CD4-positive, alpha-beta T cell treated with Interferon gamma for 1 hour (primary cell): ENCODE measurements around the gene PLA2G4E.
A peak's percentile ranks its signal among the peaks of the same experiment; 100 is the strongest.

Experiments used
- DNase-seq: peaks from one replicate; pipeline ENCODE4 v3.0.0-alpha.2; 2020

PLA2G4E gene

GRCh38 chr15:41951571-41951970 is 69.3 kb downstream of the PLA2G4E start:
- no peak for DNase-seq

- DNase-seq: no peak
Measured at GRCh38 chr15:41950489-41950888, 70.4 kb downstream of the PLA2G4E start.

- DNase-seq: no peak
Measured at GRCh38 chr15:41950127-41950483, 70.7 kb downstream of the PLA2G4E start.

DNA sequence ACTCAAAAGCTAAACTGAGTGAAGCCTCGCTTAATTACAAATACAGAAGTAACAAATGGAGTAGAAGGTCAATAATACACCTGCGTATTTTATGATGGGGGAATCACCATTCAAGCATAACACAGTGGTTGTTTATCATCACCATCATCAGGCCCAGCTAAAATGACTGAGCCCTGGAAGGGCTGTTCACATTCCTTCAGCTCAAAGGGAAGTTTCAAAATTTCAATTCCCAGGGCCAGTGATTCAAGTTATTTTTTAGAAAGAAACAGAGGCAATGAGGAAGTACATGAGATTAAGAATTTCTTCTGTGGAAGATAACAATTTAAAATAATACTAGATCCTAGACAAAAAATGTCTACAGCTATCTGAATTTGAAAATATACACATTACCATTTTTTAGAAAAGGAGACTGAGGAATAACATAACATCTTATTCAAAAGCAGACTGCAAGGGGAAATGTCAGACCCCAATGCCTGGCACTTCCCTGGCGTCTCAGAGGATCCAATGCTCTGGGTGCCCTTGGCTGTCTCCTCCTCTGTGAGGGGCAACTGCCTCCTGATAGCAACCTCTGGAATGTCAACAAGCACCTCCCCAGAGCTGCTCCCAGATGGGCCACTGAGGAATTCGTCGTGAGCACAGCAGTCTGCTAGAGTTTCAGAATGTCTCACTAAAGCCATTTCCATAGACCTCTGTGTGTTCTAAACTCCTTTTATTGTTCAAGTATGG is 71.3 kb downstream of the PLA2G4E start:
- no peak for DNase-seq

DNA sequence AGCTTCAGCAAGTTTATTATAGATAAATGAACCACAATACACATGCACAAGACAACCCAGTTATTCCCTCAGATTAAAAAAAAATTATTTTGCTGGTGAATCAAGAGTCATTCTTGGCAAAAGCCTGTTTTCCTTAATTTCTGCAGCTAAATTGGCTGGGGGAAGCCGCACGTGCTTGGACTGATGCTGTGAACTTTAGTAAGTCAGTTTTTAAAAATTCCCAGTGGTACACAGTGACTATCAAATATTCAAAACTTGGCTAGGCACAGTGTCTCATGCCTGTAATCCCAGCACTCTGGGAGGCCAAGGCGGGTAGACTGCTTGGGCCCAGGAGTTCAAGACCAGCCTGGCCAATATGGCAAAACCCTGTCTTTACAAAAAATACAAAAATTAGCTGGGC is 72.4 kb downstream of the PLA2G4E start:
- DNase-seq: no peak

DNA sequence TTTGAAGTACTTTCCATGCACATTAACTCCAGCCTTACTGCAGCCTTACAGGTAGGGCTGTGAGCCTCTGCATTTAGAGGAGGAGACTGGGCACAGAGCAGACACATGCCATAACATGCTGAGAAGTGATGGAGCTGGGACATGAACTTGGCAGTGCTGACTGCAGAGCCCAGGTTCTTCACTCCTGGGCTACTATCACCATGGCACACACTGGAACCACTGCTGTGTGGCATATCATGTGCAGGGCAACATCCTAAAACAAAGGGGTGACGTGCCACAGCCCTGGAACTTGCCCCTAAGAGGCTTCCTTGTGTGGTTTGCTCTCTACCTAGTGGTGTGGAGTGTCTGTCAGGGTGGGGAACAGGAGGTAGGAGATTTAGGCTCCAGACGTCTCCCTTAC is 73.9 kb downstream of the PLA2G4E start:
- no peak for DNase-seq

DNA sequence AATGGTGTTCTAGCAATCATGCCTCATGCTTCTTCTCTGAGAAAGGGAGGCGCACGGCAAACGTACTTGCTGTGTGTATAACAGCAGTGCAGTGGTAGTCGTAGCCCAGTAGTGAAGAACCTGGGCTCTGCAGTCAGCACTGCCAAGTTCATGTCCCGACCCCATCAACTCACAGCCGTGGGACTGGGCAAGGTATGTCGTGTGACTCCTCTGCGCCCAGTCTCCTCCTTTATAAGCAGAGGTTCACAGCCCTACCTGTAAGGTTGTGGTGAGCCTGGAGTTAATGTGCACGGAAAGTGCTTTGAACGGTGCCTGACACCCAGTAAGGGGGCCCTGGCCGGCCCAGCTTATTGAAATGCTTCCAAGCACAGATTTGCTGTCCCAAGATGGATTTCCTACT is 75.1 kb downstream of the PLA2G4E start:
- no peak for DNase-seq

- no peak for DNase-seq
Measured at GRCh38 chr15:41945221-41945620, 75.6 kb downstream of the PLA2G4E start.

- DNase-seq: no peak
Measured at GRCh38 chr15:41944313-41944940, 76.4 kb downstream of the PLA2G4E start.

GRCh38 chr15:41943543-41944312 is 77.1 kb downstream of the PLA2G4E start:
- no peak for DNase-seq

GRCh38 chr15:41942886-41943285 is 78.0 kb downstream of the PLA2G4E start:
- no peak for DNase-seq

DNA sequence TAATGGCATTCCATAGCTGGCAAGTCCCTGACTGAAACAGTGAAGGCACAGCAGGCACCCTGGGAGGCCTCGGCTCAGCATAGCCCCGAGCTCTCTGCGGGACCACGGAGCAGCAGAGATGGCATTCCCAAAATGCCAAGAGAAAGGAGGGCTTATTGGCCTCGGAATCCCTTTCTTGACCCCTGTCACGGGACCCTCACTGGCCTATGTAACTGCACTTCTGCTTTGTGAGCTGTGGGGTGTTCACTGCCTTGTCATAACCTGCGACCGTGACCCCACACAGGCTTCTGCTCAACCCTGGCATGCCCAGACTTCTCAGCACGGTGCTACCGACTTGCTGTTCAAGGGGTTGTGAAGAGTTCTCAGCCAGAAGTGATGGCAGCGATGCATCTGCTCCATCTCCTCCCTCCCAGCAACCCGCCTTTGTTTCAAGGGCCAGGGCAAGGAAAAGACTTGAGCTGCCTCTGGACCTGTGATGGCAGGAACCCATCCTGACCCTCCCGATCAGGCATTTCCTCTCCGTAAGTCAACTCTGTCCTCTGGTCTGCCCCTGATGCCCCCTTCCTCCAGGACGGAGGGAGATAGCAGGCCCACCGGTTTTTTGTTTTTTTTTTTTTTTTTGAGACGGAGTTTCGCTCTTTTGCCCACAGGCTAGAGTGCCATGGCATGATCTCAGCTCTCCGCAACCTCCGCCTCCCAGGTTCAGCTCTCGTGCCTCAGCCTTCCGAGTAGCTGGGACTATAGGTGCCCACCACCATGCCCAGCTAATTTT is 79.0 kb downstream of the PLA2G4E start:
- DNase-seq: no peak

DNA sequence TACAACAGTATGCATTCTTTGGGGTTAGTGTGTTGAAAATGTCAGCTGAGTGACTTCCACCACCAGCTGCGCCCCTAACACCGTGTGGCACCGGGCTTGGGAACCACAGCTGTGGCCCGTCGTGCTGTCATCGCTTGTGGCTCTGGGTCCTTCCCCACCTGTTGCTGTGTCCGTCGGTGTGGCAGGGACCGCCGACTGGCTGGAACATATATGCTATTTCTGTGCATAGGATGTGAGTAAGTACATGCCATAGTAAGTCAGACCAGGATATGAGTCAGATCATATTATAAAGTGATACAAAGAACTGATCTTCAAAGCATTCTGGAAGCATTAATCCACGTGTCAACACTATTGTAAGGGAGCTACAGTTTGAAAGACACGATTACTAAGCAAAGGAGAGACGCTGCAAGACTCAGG is 80.4 kb downstream of the PLA2G4E start:
- no peak for DNase-seq

- DNase-seq: no peak
Measured at GRCh38 chr15:41939986-41940385, 80.9 kb downstream of the PLA2G4E start.

DNA sequence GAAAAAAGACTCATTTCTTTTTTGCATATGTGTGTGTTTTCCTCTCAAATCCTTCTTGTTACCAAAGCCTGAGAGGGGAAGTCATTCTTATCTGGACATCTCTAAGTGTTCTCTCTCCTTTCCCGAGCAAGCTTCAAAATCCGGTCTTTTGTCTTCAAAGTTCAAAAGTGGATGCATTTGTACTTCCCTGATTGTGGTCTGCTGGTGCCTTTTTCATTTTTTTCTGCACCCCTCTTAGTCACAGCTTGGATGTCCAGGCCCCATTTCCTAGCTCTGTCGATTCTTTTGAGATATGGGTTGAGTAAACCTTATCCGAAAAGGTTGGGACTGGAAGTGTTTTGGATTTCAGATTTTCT is 83.3 kb downstream of the PLA2G4E start:
- DNase-seq: no peak

- DNase-seq: peak; percentile 82
Measured at GRCh38 chr15:41936649-41937567, 83.9 kb downstream of the PLA2G4E start.

DNA sequence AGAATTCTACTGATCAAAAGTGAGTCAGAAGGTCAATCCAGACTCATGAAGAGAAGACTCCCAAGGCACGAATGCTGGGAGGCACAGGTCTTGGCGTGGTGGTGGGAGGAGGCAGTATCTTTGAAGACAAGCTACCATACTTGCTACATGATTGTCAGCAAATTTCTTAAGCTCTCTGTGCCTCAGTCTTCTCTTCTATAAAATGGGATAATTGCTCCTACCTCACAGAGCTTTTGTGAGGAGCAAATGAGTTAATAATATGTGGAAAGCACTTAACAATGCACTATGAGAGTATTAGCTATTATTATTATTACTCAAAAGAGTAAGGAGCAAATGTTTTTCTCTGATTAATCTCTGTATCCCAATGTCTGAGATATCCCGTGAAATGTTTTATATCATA is 84.7 kb downstream of the PLA2G4E start:
- no peak for DNase-seq

DNA sequence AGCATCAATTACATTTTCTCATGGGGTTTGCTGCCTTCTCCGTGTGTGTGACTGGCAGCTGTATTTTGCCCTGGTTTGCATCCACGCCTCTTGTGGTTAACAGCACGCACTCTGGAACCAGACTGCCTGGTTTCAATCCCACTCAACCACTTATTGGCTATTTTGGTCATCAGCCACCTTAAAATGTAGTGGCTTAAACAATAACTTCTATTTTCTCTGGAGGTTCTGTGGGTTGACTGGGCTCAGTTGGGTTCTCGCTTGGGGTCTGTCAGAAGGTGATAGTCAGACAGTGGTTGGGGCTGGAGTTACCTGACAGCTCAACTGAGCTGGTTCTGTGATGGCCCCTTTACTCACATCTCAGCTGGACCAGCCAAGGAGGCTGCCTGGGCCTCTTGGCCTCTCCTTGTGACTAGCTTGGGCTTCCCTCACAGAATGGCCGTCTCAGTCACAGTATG is 85.2 kb downstream of the PLA2G4E start:
- peak; percentile 12 for DNase-seq

DNA sequence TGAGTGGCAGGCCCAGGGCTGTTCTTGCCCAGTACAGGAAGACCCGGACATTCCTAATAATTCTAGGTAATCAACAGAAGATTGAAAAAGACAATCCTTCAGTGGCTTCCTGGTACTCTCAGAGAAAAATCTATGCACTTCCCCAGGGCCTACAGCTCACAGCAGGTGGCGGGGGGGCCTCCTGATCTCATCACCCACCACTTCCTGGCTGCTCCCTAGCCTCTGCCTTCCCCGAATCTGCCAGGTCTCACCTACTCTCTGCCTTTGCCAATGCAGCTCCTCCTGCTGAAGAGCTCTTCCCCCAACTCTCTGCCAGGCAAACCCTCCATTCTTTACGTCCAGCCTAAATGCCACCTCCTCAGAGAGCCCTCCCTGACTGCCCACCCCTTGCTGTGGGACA is 86.0 kb downstream of the PLA2G4E start:
- DNase-seq: peak; percentile 73

- DNase-seq: no peak
Measured at GRCh38 chr15:41933771-41934170, 87.1 kb downstream of the PLA2G4E start.

GRCh38 chr15:41933326-41933725 is 87.5 kb downstream of the PLA2G4E start:
- no peak for DNase-seq
